GF-D8 (cell line): ENCODE data around the gene DCAF15.
"Not testable (repeated sequence)": the region's sequence is repeated elsewhere in the genome, so short reads cannot be mapped to it uniquely, and the experiment has no call there.

ENCODE experiments used
- DNase-seq: peaks from one replicate; lab custom pipeline; 2025; lab: John Stamatoyannopoulos, UW

Gene DCAF15

GRCh38 chr19:13959962-13960862 is 7.9 kb downstream of the DCAF15 start:
- DNase-seq: no peak

- no peak for DNase-seq
Measured at GRCh38 chr19:13960863-13961784, 8.8 kb downstream of the DCAF15 start.

GRCh38 chr19:13961826-13962698 is 9.8 kb downstream of the DCAF15 start:
- DNase-seq: no peak

GRCh38 chr19:13962699-13963602 is 10.6 kb downstream of the DCAF15 start:
- no peak for DNase-seq

- DNase-seq: no peak
Measured at GRCh38 chr19:13963603-13964105, 11.3 kb downstream of the DCAF15 start.

GRCh38 chr19:13964776-13965175 is 12.5 kb downstream of the DCAF15 start:
- no peak for DNase-seq

GRCh38 chr19:13965377-13965896 is 13.1 kb downstream of the DCAF15 start:
- DNase-seq: no peak

GRCh38 chr19:13965926-13966683 is 13.8 kb downstream of the DCAF15 start:
- DNase-seq: no peak

GRCh38 chr19:13966684-13967128 is 14.4 kb downstream of the DCAF15 start:
- DNase-seq: no peak

- not testable (repeated sequence) for DNase-seq
Measured at GRCh38 chr19:13967206-13967605, 14.9 kb downstream of the DCAF15 start.

- DNase-seq: no peak
Measured at GRCh38 chr19:13968383-13968935, 16.1 kb downstream of the DCAF15 start.

- DNase-seq: no peak
Measured at GRCh38 chr19:13968999-13969398, 16.7 kb downstream of the DCAF15 start.

GRCh38 chr19:13969897-13970296 is 17.6 kb downstream of the DCAF15 start:
- DNase-seq: no peak

- not testable (repeated sequence) for DNase-seq
Measured at GRCh38 chr19:13971868-13972267, 19.6 kb downstream of the DCAF15 start.

GRCh38 chr19:13972368-13973155 is 20.3 kb downstream of the DCAF15 start:
- DNase-seq: no peak

- DNase-seq: not testable (repeated sequence)
Measured at GRCh38 chr19:13973479-13973878, 21.2 kb downstream of the DCAF15 start.

- no peak for DNase-seq
Measured at GRCh38 chr19:13974073-13974472, 21.8 kb downstream of the DCAF15 start.

- no peak for DNase-seq
Measured at GRCh38 chr19:13975870-13976269, 23.6 kb downstream of the DCAF15 start.
